Brain microvascular endothelial cell (primary cell): ENCODE results near the gene GFRA1.

ENCODE experiments used
- DNase-seq: peaks from one replicate; pipeline ENCODE4 v3.0.0-alpha.2; 2020
- H3K27ac ChIP-seq: fragments of 250-450 bp; sonication (Bioruptor Pico); 2 replicates; pipeline ENCODE4 v1.5.1; 2020; ENCODE audit warnings: mild to moderate bottlenecking, moderate library complexity
- H3K27me3 ChIP-seq: fragments of 250-450 bp; sonication (Bioruptor Pico); replicated peaks from 2 replicates; pipeline ENCODE4 v1.5.1; 2020; ENCODE audit warnings: mild to moderate bottlenecking
- H3K36me3 ChIP-seq: fragments of 250-450 bp; sonication (Bioruptor Pico); replicated peaks from 2 replicates; pipeline ENCODE4 v1.5.1; 2020; ENCODE audit warnings: mild to moderate bottlenecking
- H3K4me3 ChIP-seq: 2 replicates; pipeline ENCODE4 v1.5.1; 2011; ENCODE audit warnings: low read depth, mild to moderate bottlenecking, control low read depth, low read length, moderate library complexity
- in situ Hi-C: cut with HindIII; loops from 2 replicates; pipeline ENCODE4 v1.10.0; 2017; ENCODE audit warnings: low sequenced_read_pairs, low pct_ligation_motif_present
- TF ChIP-seq, protein P1 (sequence below): IDR thresholded peaks from 2 replicates; pipeline ENCODE4 v1.5.1; 2011; ENCODE audit warnings: low read depth, mild to moderate bottlenecking, moderate library complexity, low read length, control low read depth, inconsistent platforms; ENCODE audit errors: missing control alignments

The GFRA1 gene

DNA sequence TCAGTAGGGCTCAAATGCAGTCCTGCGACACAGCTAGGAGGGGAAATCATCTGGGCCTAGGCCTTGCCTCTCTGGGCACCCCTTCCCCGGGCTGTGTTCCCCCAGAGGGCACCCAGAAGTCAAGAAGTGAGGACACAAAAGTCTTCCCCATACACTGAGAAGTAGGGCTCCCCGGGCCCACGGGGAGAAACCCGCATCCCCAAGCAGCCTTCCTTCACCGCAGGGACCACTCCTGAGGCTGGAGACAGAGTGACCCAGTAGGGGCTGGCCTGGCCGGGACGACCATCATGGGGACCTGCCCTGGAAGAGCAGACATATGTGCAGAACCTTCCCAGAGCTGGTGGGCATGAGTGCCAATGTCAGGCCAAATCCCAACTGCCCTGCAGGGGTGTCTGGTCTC, 163.5 kb downstream of the GFRA1 start:
- H3K36me3 ChIP-seq = no peaks in the 10 kb centered on the region
- in situ Hi-C loops = no loop called here
- no peak overlapping the region for H3K4me3 ChIP-seq
- no peak overlapping the region for H3K27ac ChIP-seq
- DNase-seq = no peak
- TF ChIP-seq, protein P1, sequence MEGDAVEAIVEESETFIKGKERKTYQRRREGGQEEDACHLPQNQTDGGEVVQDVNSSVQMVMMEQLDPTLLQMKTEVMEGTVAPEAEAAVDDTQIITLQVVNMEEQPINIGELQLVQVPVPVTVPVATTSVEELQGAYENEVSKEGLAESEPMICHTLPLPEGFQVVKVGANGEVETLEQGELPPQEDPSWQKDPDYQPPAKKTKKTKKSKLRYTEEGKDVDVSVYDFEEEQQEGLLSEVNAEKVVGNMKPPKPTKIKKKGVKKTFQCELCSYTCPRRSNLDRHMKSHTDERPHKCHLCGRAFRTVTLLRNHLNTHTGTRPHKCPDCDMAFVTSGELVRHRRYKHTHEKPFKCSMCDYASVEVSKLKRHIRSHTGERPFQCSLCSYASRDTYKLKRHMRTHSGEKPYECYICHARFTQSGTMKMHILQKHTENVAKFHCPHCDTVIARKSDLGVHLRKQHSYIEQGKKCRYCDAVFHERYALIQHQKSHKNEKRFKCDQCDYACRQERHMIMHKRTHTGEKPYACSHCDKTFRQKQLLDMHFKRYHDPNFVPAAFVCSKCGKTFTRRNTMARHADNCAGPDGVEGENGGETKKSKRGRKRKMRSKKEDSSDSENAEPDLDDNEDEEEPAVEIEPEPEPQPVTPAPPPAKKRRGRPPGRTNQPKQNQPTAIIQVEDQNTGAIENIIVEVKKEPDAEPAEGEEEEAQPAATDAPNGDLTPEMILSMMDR = no peak
- H3K27me3 ChIP-seq = no peaks in the 10 kb centered on the region

DNA sequence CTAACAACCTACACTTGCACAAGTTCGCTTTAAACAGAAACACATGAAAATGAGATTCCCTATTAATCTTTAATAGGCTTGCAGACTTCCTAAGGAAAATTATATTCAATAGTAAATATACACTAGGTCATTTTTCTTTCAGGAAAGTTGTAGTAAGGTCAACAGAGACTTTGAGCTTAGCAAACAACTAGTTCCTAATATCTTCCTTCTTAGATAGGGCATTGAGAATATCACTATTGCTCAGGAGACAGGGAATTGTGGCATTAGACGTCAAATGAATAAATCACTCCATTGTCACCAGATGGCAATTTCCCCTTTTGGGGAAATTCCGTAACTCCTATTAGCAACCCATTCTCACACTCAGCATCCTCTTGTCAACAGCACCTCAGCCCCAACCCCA, 164.9 kb downstream of the GFRA1 start:
- H3K36me3 ChIP-seq = no peaks in the 10 kb centered on the region
- H3K4me3 ChIP-seq = no peak overlapping the region
- H3K27me3 ChIP-seq = no peaks in the 10 kb centered on the region
- H3K27ac ChIP-seq = no peak overlapping the region
- in situ Hi-C loops = no loop called here
- DNase-seq = no peak
- TF ChIP-seq, protein P1 = no peak

DNA sequence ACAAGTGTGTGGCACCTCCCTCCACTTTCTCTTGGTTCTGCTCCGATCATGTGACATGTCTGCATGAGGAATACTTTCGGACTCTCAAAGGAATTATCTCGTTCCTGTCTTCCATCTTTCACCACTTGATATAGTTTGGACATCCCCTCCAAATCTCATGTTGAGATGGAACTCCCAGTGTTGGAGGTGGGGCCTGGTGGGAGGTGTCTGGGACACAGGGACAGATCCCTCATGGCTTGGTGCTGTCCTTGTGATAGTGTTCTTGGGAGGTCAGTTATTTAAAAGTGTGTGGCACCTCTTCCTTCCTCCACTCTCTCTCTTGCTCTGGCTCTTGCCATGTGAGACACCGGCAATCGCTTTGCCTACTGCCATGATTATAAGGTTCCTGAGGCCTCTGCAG, 166.4 kb downstream of the GFRA1 start:
- Histone ChIP-seq H3K27me3 (no peaks in the 10 kb centered on the region), H3K36me3 (no peaks in the 10 kb centered on the region), H3K4me3 (no peak overlapping the region), H3K27ac (no peak overlapping the region)
- no peak for DNase-seq
- in situ Hi-C loops = no loop called here
- TF ChIP-seq, protein P1 = no peak

DNA sequence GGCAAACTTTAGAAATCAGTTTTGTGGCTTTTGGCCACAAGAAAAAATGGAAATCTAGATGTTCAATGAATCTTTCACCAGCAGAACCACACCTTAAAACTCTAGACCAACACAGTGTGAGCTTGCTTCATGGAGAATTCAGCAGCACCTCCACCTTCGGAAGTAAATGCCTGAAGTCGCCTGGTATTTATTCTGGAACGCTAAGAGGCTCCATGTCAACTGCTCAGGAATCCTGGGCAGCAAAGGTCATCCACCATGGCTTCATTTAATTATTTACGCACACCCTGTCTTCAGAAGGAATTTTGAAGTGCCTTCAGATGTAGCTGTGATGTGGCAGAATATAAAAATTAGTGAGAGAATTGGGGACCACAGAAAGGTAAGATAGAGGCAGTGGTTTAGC, 167.7 kb downstream of the GFRA1 start:
- in situ Hi-C loops = no loop called here
- no peak overlapping the region for H3K4me3 ChIP-seq
- TF ChIP-seq, protein P1 = no peak
- DNase-seq = no peak
- no peaks in the 10 kb centered on the region for H3K27me3 ChIP-seq
- H3K27ac ChIP-seq = no peak overlapping the region
- no peaks in the 10 kb centered on the region for H3K36me3 ChIP-seq

DNA sequence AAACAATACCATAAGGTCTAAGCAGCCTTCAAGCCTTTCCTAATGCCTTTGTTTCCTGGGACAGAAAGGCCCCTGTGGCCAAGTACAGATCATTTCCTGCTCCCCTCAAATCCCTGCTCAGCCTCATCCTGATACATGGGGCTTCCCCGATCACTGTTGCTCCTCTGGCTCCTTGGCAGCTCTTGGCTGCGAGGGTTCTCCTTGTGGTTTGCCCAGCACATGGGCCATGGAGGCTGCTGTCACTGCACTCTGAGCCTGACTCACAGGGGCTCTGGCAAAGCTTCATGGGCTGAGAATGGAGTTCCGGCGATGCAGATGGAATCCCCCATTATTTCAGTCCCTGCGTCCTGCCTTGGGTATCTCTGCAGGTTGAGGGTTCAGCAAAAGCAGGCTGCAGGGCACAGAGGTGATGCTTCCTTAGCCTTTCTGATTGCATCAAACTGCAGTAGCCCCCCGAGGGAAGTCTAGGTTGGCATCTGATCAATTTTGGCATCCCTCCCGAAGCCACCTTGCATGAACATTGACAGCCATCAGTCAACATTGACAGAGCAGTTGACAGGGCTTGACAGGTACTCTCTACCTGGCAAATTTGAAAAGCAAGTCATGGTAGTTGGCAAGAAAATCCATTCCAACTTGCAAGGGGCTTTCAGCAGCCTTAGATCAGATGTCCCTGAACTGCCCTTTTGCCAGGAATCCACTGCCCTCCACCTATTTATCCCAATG, 168.6 kb downstream of the GFRA1 start:
- no peak for DNase-seq
- no peaks in the 10 kb centered on the region for H3K36me3 ChIP-seq
- no peak overlapping the region for H3K4me3 ChIP-seq
- H3K27ac ChIP-seq = no peak overlapping the region
- in situ Hi-C loops = no loop called here
- TF ChIP-seq, protein P1 = no peak
- no peaks in the 10 kb centered on the region for H3K27me3 ChIP-seq

DNA sequence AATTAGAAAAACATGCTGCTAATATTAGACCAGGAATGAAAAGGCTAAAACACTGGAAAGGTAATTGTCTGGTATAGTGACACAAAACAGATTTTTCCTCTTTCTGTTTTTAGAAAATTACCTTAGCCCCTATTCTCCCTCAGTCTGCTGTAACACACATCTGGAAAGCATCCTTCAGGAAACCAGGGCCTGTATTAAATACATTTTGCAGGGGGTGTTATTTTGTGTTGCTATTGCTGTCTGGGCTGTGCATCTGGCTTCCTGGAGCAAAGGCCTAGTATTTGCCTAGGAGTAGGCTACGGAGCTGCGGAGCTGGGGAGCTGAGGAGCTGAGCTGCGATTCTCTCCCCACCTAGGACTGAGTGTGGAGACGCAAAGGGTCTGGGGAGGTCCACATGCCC, 169.3 kb downstream of the GFRA1 start:
- Histone ChIP-seq H3K4me3 (no peak overlapping the region), H3K27ac (no peak overlapping the region), H3K36me3 (no peaks in the 10 kb centered on the region), H3K27me3 (no peaks in the 10 kb centered on the region)
- in situ Hi-C loops = no loop called here
- no peak for DNase-seq
- TF ChIP-seq, protein P1 = no peak
